ENCODE data around the gene CDH11. TPM values are rescaled to one million over a fixed set of nuclear protein-coding genes. Genes with fewer than 3 reads are reported as not detected.

The CDH11 gene
- total and polyA plus RNA-seq, 10 donors = 4.3 to 721 (median 305) TPM

GRCh38 chr16:64983963-64984362 is 137.9 kb downstream of the CDH11 start:
- H3K36me3 ChIP-seq = peaks cover 0 to 74% (median 4%) of the 10 kb centered on the region in 6 donors
- no peaks in the 10 kb centered on the region for H3K27me3 ChIP-seq (replicated peaks in 1 of 7)
- H3K4me1 ChIP-seq = peaks cover 0 to 8% (median 0%) of the 10 kb centered on the region in 6 donors
- no peaks in the 10 kb centered on the region for H3K9me3 ChIP-seq
- no peak for DNase-seq
- 19 to 47% (median 37%) methylated on average over 2 of the region's 2 CpGs for WGBS, 5 donors
- H3K27ac ChIP-seq = peak overlapping the region in 1 of 8 donors; percentile 8
- TF ChIP-seq CTCF (IDR thresholded peaks at IDR 0.05 in 8 of 11, conservative IDR thresholded peaks at IDR 0.05 in 3 of 11) (peak in 7 of 11 experiments; percentile 29 to 47 (median 42)), POLR2AphosphoS5 (IDR thresholded peaks at IDR 0.05) (peak in 1 of 3 donors; percentile 10), POLR2A (IDR thresholded peaks at IDR 0.05) (no peak)
- intact Hi-C loops (cut with DNase I; ENCODE audit: low total_unique reads) = no loop called here
- no peak overlapping the region for H3K4me3 ChIP-seq

- peaks cover 0 to 8% (median 0%) of the 10 kb centered on the region in 6 donors for H3K4me1 ChIP-seq
- intact Hi-C loops (cut with DNase I; ENCODE audit: low total_unique reads) = no loop called here
- no peaks in the 10 kb centered on the region for H3K9me3 ChIP-seq
- H3K4me3 ChIP-seq = no peak overlapping the region
- no peak overlapping the region for H3K27ac ChIP-seq
- no peaks in the 10 kb centered on the region for H3K27me3 ChIP-seq (replicated peaks in 1 of 7)
- WGBS, 5 donors = 79 to 92% (median 83%) methylated on average over 3 of the region's 3 CpGs
- DNase-seq = no peak
- peaks cover 0 to 66% (median 2%) of the 10 kb centered on the region in 6 donors for H3K36me3 ChIP-seq
- TF ChIP-seq POLR2A (IDR thresholded peaks at IDR 0.05) (no peak), POLR2AphosphoS5 (IDR thresholded peaks at IDR 0.05) (no peak), CTCF (IDR thresholded peaks at IDR 0.05 in 8 of 11, conservative IDR thresholded peaks at IDR 0.05 in 3 of 11) (no peak)
Measured at GRCh38 chr16:64983231-64983630, 138.6 kb downstream of the CDH11 start.

GRCh38 chr16:64982581-64982980 is 139.3 kb downstream of the CDH11 start:
- no peaks in the 10 kb centered on the region for H3K27me3 ChIP-seq (replicated peaks in 1 of 7)
- 84 to 94% (median 91%) methylated on average over 3 of the region's 3 CpGs for WGBS, 5 donors

More at GRCh38 chr16:64982581-64982980, 139.3 kb downstream of the CDH11 start:
- Histone ChIP-seq H3K9me3 (no peaks in the 10 kb centered on the region), H3K4me1 (peaks cover 0 to 8% (median 0%) of the 10 kb centered on the region in 6 donors), H3K4me3 (no peak overlapping the region), H3K36me3 (peaks cover 0 to 60% (median 2%) of the 10 kb centered on the region in 6 donors), H3K27ac (no peak overlapping the region)
- intact Hi-C loops (cut with DNase I; ENCODE audit: low total_unique reads) = no loop called here
- no peak for TF ChIP-seq CTCF (IDR thresholded peaks at IDR 0.05 in 8 of 11, conservative IDR thresholded peaks at IDR 0.05 in 3 of 11)
- no peak for TF ChIP-seq POLR2A (IDR thresholded peaks at IDR 0.05)
- DNase-seq = no peak

Data from spleen (tissue), 11 donors.